ENCODE data around the gene ZC3H12C. TPM values are rescaled to one million over a fixed set of nuclear protein-coding genes. Genes with fewer than 3 reads are reported as not detected.

The ZC3H12C gene
- total RNA-seq, 1 donor from 2014 or later: 6.3 TPM

DNA sequence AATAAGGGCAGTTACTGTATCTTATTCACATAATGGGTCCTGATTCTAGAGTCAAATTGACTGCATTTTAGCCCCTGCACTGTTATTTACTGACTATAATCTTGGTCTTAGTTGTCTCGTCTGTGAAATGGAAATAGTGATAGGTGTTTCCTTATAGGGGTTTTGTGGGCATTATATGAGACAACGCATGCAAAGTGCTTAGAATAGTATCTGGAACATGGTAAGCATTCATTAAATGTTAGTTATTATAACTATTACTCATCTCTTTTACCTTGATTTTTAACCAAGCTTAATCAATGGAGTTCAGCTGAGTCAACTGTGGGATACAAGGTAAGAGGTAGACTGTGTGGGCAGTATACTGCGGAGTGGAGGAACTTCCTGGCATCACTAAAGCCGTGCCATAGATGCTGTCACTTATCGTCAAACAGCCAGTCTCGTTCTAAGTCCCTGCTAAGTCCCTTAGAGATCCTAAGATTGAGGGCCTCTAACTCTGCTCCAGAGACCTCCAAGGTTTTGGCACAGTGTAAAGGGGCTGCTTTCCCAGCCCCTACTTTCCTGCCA is 2.6 kb upstream of the ZC3H12C start:
- Histone ChIP-seq H3K27me3 (no peaks in the 10 kb centered on the region), H3K27ac (no peak overlapping the region), H3K9me3 (no peaks in the 10 kb centered on the region), H3K36me3 (no peaks in the 10 kb centered on the region), H3K4me1 (peaks cover 0 to 11% of the 10 kb centered on the region in 2 donors), H3K4me3 (no peak overlapping the region)
- TF ChIP-seq, protein P1, sequence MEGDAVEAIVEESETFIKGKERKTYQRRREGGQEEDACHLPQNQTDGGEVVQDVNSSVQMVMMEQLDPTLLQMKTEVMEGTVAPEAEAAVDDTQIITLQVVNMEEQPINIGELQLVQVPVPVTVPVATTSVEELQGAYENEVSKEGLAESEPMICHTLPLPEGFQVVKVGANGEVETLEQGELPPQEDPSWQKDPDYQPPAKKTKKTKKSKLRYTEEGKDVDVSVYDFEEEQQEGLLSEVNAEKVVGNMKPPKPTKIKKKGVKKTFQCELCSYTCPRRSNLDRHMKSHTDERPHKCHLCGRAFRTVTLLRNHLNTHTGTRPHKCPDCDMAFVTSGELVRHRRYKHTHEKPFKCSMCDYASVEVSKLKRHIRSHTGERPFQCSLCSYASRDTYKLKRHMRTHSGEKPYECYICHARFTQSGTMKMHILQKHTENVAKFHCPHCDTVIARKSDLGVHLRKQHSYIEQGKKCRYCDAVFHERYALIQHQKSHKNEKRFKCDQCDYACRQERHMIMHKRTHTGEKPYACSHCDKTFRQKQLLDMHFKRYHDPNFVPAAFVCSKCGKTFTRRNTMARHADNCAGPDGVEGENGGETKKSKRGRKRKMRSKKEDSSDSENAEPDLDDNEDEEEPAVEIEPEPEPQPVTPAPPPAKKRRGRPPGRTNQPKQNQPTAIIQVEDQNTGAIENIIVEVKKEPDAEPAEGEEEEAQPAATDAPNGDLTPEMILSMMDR (IDR thresholded peaks at IDR 0.05): no peak
- no peak for DNase-seq (ENCODE audit: low spot score in 2 of 2)
- intact Hi-C loops (cut with DNase I): loop anchor here (5.0 to 10.0 kb wide), 5 partner anchors 207 to 1968 kb away; partner anchors contain the start of genes ACAT1, ATM, DDX10 and NPAT

DNA sequence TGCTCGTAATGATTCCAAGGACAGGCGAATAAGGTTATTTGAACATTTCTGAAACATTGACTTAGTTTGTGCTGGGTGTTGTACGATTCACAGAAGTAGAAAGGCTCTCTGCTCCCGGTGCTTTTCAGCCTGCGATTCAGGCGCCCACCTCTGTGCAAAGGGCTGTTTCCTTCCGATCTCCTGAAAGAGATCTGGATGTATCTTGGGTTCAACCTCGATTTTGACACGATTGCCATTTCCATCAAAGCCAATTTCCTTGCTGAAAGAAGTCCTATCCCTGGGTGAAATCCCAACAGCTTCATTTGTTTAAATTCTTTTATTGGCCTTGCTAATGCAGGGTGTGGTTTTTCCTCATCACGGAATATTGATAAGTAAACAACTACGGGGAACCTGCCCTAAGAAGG is 1.1 kb upstream of the ZC3H12C start:
- Histone ChIP-seq H3K27ac (peak overlapping the region; percentile 99 to 100), H3K36me3 (no peaks in the 10 kb centered on the region)
- intact Hi-C loops (cut with DNase I): loop anchor here (2.0 to 10.0 kb wide), 7 partner anchors 91 to 1970 kb away; partner anchors contain the start of genes ACAT1, ATM, DDX10 and NPAT

GRCh38 chr11:110093407-110094297 is 460 bp downstream of the ZC3H12C start:
- DNase-seq (ENCODE audit: low spot score in 2 of 2): peak in 1 of 2 donors; percentile 80
- Histone ChIP-seq H3K27me3 (no peaks in the 10 kb centered on the region), H3K27ac (peak overlapping the region; percentile 99 to 100), H3K4me3 (peak overlapping the region; percentile 85 to 90), H3K9me3 (no peaks in the 10 kb centered on the region), H3K4me1 (peaks cover 0 to 18% of the 10 kb centered on the region in 2 donors), H3K36me3 (no peaks in the 10 kb centered on the region)
- intact Hi-C loops (cut with DNase I): loop anchor here (1.0 to 10.0 kb wide), 8 partner anchors 93 to 1971 kb away; partner anchors contain the start of genes ACAT1, ATM, DDX10 and NPAT
- TF ChIP-seq, protein P1 (IDR thresholded peaks at IDR 0.05): no peak

More for the DNA sequence above, 1.1 kb upstream of the ZC3H12C start:
- no peaks in the 10 kb centered on the region for H3K27me3 ChIP-seq
- H3K9me3 ChIP-seq: no peaks in the 10 kb centered on the region
- peaks cover 0 to 15% of the 10 kb centered on the region in 2 donors for H3K4me1 ChIP-seq
- H3K4me3 ChIP-seq: peak overlapping the region; percentile 85 to 90
- DNase-seq (ENCODE audit: low spot score in 2 of 2): no peak
- TF ChIP-seq, protein P1 (IDR thresholded peaks at IDR 0.05): no peak

- Histone ChIP-seq H3K27me3 (no peaks in the 10 kb centered on the region), H3K27ac (peak overlapping the region; percentile 99 to 100), H3K36me3 (no peaks in the 10 kb centered on the region), H3K4me3 (peak overlapping the region; percentile 85 to 90), H3K4me1 (peaks cover 0 to 23% of the 10 kb centered on the region in 2 donors), H3K9me3 (no peaks in the 10 kb centered on the region)
- TF ChIP-seq, protein P1 (IDR thresholded peaks at IDR 0.05): no peak
- no peak for DNase-seq (ENCODE audit: low spot score in 2 of 2)
- intact Hi-C loops (cut with DNase I): loop anchor here (5.0 to 10.0 kb wide), 5 partner anchors 203 to 1972 kb away; partner anchors contain the start of genes ACAT1, ATM, DDX10 and NPAT
Measured at GRCh38 chr11:110094298-110095285, 1.4 kb downstream of the ZC3H12C start.

GRCh38 chr11:110095554-110095953 is 2.4 kb downstream of the ZC3H12C start:
- Histone ChIP-seq H3K27me3 (no peaks in the 10 kb centered on the region), H3K4me1 (peaks cover 0 to 23% of the 10 kb centered on the region in 2 donors), H3K9me3 (no peaks in the 10 kb centered on the region), H3K27ac (peak overlapping the region in 1 of 2 donors; percentile 100), H3K4me3 (no peak overlapping the region), H3K36me3 (no peaks in the 10 kb centered on the region)
- TF ChIP-seq, protein P1 (IDR thresholded peaks at IDR 0.05): no peak
- intact Hi-C loops (cut with DNase I): loop anchor here (10.0 kb wide), 2 partner anchors 1431 to 1871 kb away; partner anchors contain the start of genes ATM, DDX10 and NPAT
- DNase-seq (ENCODE audit: low spot score in 2 of 2): no peak
